Neural cell (in vitro differentiated cells): ENCODE results near the gene ATP2B2.

Experiments used
- EP300 ChIP-seq: fragments of 450-650 bp; conservative IDR thresholded peaks from 2 replicates; pipeline ENCODE4 v1.6.1; 2014; ENCODE audit warnings: antibody characterized with exemption, mild to moderate bottlenecking, moderate library complexity; ENCODE audit not compliant: poor library complexity, severe bottlenecking
- EZH2 ChIP-seq: fragments of 200-600, 300-800 bp; shearing (Covaris generic), sonication (generic); IDR thresholded peaks from 2 replicates; pipeline ENCODE4 v1.6.1; 2014; ENCODE audit warnings: antibody characterized with exemption, low read length, borderline replicate concordance, mild to moderate bottlenecking; ENCODE audit not compliant: insufficient read depth, poor library complexity, severe bottlenecking
- POLR2AphosphoS5 ChIP-seq: IDR thresholded peaks from 2 replicates; pipeline ENCODE4 v1.6.1; 2012
- RAD21 ChIP-seq: fragments of 450-650 bp; conservative IDR thresholded peaks from 2 replicates; pipeline ENCODE4 v1.6.1; 2014; ENCODE audit warnings: antibody characterized with exemption, mild to moderate bottlenecking, moderate library complexity
- REST ChIP-seq: IDR thresholded peaks from 2 replicates; pipeline ENCODE4 v1.6.1; 2012; ENCODE audit warnings: borderline replicate concordance
- SMC3 ChIP-seq: fragments of 450-650 bp; conservative IDR thresholded peaks from 2 replicates; pipeline ENCODE4 v1.6.1; 2014; ENCODE audit warnings: antibody characterized with exemption, mild to moderate bottlenecking, moderate library complexity; ENCODE audit not compliant: poor library complexity
- TF ChIP-seq, protein P1 (sequence below): fragments of 450-650 bp; IDR thresholded peaks from 2 replicates; pipeline ENCODE4 v1.5.1; 2014; ENCODE audit warnings: antibody characterized with exemption, mild to moderate bottlenecking, moderate library complexity; ENCODE audit not compliant: poor library complexity, severe bottlenecking

GRCh38 chr3:10435850-10436249 lies 69.5 kb downstream of the ATP2B2 start:
- TF ChIP-seq POLR2AphosphoS5 (no peak), EZH2 (no peak), EP300 (no peak), RAD21 (no peak), SMC3 (no peak), REST (no peak)
- TF ChIP-seq, protein P1, sequence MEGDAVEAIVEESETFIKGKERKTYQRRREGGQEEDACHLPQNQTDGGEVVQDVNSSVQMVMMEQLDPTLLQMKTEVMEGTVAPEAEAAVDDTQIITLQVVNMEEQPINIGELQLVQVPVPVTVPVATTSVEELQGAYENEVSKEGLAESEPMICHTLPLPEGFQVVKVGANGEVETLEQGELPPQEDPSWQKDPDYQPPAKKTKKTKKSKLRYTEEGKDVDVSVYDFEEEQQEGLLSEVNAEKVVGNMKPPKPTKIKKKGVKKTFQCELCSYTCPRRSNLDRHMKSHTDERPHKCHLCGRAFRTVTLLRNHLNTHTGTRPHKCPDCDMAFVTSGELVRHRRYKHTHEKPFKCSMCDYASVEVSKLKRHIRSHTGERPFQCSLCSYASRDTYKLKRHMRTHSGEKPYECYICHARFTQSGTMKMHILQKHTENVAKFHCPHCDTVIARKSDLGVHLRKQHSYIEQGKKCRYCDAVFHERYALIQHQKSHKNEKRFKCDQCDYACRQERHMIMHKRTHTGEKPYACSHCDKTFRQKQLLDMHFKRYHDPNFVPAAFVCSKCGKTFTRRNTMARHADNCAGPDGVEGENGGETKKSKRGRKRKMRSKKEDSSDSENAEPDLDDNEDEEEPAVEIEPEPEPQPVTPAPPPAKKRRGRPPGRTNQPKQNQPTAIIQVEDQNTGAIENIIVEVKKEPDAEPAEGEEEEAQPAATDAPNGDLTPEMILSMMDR = no peak
